ENCODE data around the gene FDX2. TPM values are rescaled to one million over a fixed set of nuclear protein-coding genes. Genes with fewer than 3 reads are reported as not detected.

FDX2 gene
- total and polyA plus RNA-seq, 2 experiments from 2014 or later = 28.7 to 35.0 TPM

Small RNA genes within 50 kb of the gene (small RNA-seq; reads per million reads assigned to genes)
- gene AC011511.1 (ENCODE audit: low replicate concordance) (not detected), gene AC011511.4 (ENCODE audit: low replicate concordance) (not detected)

Other genes starting within 250 kb of the FDX2 start
- gene SHFL, start 229.7 kb downstream of the FDX2 start, total RNA-seq (2014; rRNA removed; shearing (Covaris generic)) = 21.9 and 31.7 TPM in 2 replicates
- gene SHFL, start 229.7 kb downstream of the FDX2 start, polyA plus RNA-seq (2016; fragmentation: Nextera tagmentation; extraction: Ambion mirVana) = 32.1 and 33.6 TPM in 2 replicates
- gene ANGPTL6, start 213.3 kb downstream of the FDX2 start, total RNA-seq (2014; rRNA removed; shearing (Covaris generic)) = not detected in 2 replicates
- gene ANGPTL6, start 213.3 kb downstream of the FDX2 start, polyA plus RNA-seq (2016; fragmentation: Nextera tagmentation; extraction: Ambion mirVana) = 0.17 TPM in 1 of 2 replicates, not detected in the other
- 56.5 and 71.8 TPM in 2 replicates for gene PPAN, start 209.7 kb downstream of the FDX2 start, total RNA-seq (2014; rRNA removed; shearing (Covaris generic))
- 76.9 and 81.9 TPM in 2 replicates for gene PPAN, start 209.7 kb downstream of the FDX2 start, polyA plus RNA-seq (2016; fragmentation: Nextera tagmentation; extraction: Ambion mirVana)
- 1.2 and 4.0 TPM in 2 replicates for gene P2RY11, start 204.3 kb downstream of the FDX2 start, total RNA-seq (2014; rRNA removed; shearing (Covaris generic))
- gene P2RY11, start 204.3 kb downstream of the FDX2 start, polyA plus RNA-seq (2016; fragmentation: Nextera tagmentation; extraction: Ambion mirVana) = 3.4 and 4.3 TPM in 2 replicates
- gene EIF3G, start 196.1 kb downstream of the FDX2 start, total RNA-seq (2014; rRNA removed; shearing (Covaris generic)) = 299 and 328 TPM in 2 replicates
- gene EIF3G, start 196.1 kb downstream of the FDX2 start, polyA plus RNA-seq (2016; fragmentation: Nextera tagmentation; extraction: Ambion mirVana) = 238 and 244 TPM in 2 replicates
- 224 and 238 TPM in 2 replicates for gene DNMT1, start 121.1 kb downstream of the FDX2 start, total RNA-seq (2014; rRNA removed; shearing (Covaris generic))
- 589 and 593 TPM in 2 replicates for gene DNMT1, start 121.1 kb downstream of the FDX2 start, polyA plus RNA-seq (2016; fragmentation: Nextera tagmentation; extraction: Ambion mirVana)
- 13.2 and 13.9 TPM in 2 replicates for gene S1PR2, start 84.7 kb downstream of the FDX2 start, total RNA-seq (2014; rRNA removed; shearing (Covaris generic))
- gene S1PR2, start 84.7 kb downstream of the FDX2 start, polyA plus RNA-seq (2016; fragmentation: Nextera tagmentation; extraction: Ambion mirVana) = 8.9 and 9.2 TPM in 2 replicates
- 152 and 171 TPM in 2 replicates for gene MRPL4, start 63.8 kb downstream of the FDX2 start, total RNA-seq (2014; rRNA removed; shearing (Covaris generic))
- 92.0 and 102 TPM in 2 replicates for gene MRPL4, start 63.8 kb downstream of the FDX2 start, polyA plus RNA-seq (2016; fragmentation: Nextera tagmentation; extraction: Ambion mirVana)
- 3.5 and 3.6 TPM in 2 replicates for gene ICAM1, start 44.9 kb downstream of the FDX2 start, total RNA-seq (2014; rRNA removed; shearing (Covaris generic))
- 1.0 and 1.6 TPM in 2 replicates for gene ICAM1, start 44.9 kb downstream of the FDX2 start, polyA plus RNA-seq (2016; fragmentation: Nextera tagmentation; extraction: Ambion mirVana)
- 1.0 and 3.8 TPM in 2 replicates for gene ICAM4, start 29.1 kb downstream of the FDX2 start, total RNA-seq (2014; rRNA removed; shearing (Covaris generic))
- 0.81 and 0.96 TPM in 2 replicates for gene ICAM4, start 29.1 kb downstream of the FDX2 start, polyA plus RNA-seq (2016; fragmentation: Nextera tagmentation; extraction: Ambion mirVana)
- 2.7 and 4.6 TPM in 2 replicates for gene ICAM5, start 26.1 kb downstream of the FDX2 start, total RNA-seq (2014; rRNA removed; shearing (Covaris generic))
- gene ICAM5, start 26.1 kb downstream of the FDX2 start, polyA plus RNA-seq (2016; fragmentation: Nextera tagmentation; extraction: Ambion mirVana) = 0.47 and 0.78 TPM in 2 replicates
- 1.5 and 4.7 TPM in 2 replicates for gene ZGLP1, start 6.2 kb downstream of the FDX2 start, total RNA-seq (2014; rRNA removed; shearing (Covaris generic))
- 5.3 and 5.9 TPM in 2 replicates for gene ZGLP1, start 6.2 kb downstream of the FDX2 start, polyA plus RNA-seq (2016; fragmentation: Nextera tagmentation; extraction: Ambion mirVana)
- gene RAVER1, start 17.5 kb upstream of the FDX2 start, total RNA-seq (2014; rRNA removed; shearing (Covaris generic)) = 88.3 and 96.7 TPM in 2 replicates
- 23.6 and 25.5 TPM in 2 replicates for gene RAVER1, start 17.5 kb upstream of the FDX2 start, polyA plus RNA-seq (2016; fragmentation: Nextera tagmentation; extraction: Ambion mirVana)
- gene ICAM3, start 23.6 kb upstream of the FDX2 start, total RNA-seq (2014; rRNA removed; shearing (Covaris generic)) = 9.6 TPM in 2 replicates
- gene ICAM3, start 23.6 kb upstream of the FDX2 start, polyA plus RNA-seq (2016; fragmentation: Nextera tagmentation; extraction: Ambion mirVana) = 14.7 and 19.2 TPM in 2 replicates
- 22.2 and 29.1 TPM in 2 replicates for gene TYK2, start 64.6 kb upstream of the FDX2 start, total RNA-seq (2014; rRNA removed; shearing (Covaris generic))
- gene TYK2, start 64.6 kb upstream of the FDX2 start, polyA plus RNA-seq (2016; fragmentation: Nextera tagmentation; extraction: Ambion mirVana) = 30.7 and 35.9 TPM in 2 replicates
- 163 and 183 TPM in 2 replicates for gene CDC37, start 87.5 kb upstream of the FDX2 start, total RNA-seq (2014; rRNA removed; shearing (Covaris generic))
- gene CDC37, start 87.5 kb upstream of the FDX2 start, polyA plus RNA-seq (2016; fragmentation: Nextera tagmentation; extraction: Ambion mirVana) = 270 and 280 TPM in 2 replicates
- 5.2 and 5.4 TPM in 2 replicates for gene PDE4A, start 104.5 kb upstream of the FDX2 start, total RNA-seq (2014; rRNA removed; shearing (Covaris generic))
- 5.2 and 5.4 TPM in 2 replicates for gene PDE4A, start 104.5 kb upstream of the FDX2 start, polyA plus RNA-seq (2016; fragmentation: Nextera tagmentation; extraction: Ambion mirVana)
- gene KEAP1, start 187.3 kb upstream of the FDX2 start, total RNA-seq (2014; rRNA removed; shearing (Covaris generic)) = 71.5 and 77.5 TPM in 2 replicates
- 46.5 and 57.8 TPM in 2 replicates for gene KEAP1, start 187.3 kb upstream of the FDX2 start, polyA plus RNA-seq (2016; fragmentation: Nextera tagmentation; extraction: Ambion mirVana)
- gene S1PR5, start 201.4 kb upstream of the FDX2 start, total RNA-seq (2014; rRNA removed; shearing (Covaris generic)) = 3.1 and 8.0 TPM in 2 replicates
- gene S1PR5, start 201.4 kb upstream of the FDX2 start, polyA plus RNA-seq (2016; fragmentation: Nextera tagmentation; extraction: Ambion mirVana) = 4.6 and 4.8 TPM in 2 replicates
- gene ATG4D, start 227.9 kb upstream of the FDX2 start, total RNA-seq (2014; rRNA removed; shearing (Covaris generic)) = 53.2 and 55.5 TPM in 2 replicates
- gene ATG4D, start 227.9 kb upstream of the FDX2 start, polyA plus RNA-seq (2016; fragmentation: Nextera tagmentation; extraction: Ambion mirVana) = 15.1 and 19.1 TPM in 2 replicates
- 23.8 and 25.0 TPM in 2 replicates for gene KRI1, start 250.0 kb upstream of the FDX2 start, total RNA-seq (2014; rRNA removed; shearing (Covaris generic))
- 43.2 and 48.8 TPM in 2 replicates for gene KRI1, start 250.0 kb upstream of the FDX2 start, polyA plus RNA-seq (2016; fragmentation: Nextera tagmentation; extraction: Ambion mirVana)